C4-2B (cell line): Measurements from ENCODE around the gene RTP2.
"Not testable (repeated sequence)": the region's sequence is repeated elsewhere in the genome, so short reads cannot be mapped to it uniquely, and the experiment has no call there.

ENCODE experiments used
- H3K27ac ChIP-seq: fragments of 450-650 bp; 2 replicates; pipeline ENCODE4 v1.5.1; 2017
- CTCF ChIP-seq: fragments of 450-650 bp; conservative IDR thresholded peaks from 2 replicates; pipeline ENCODE4 v1.5.1; 2017; ENCODE audit warnings: mild to moderate bottlenecking
- ZFX ChIP-seq: fragments of 450-650 bp; IDR thresholded peaks from 2 replicates; pipeline ENCODE4 v1.6.1; 2017

RTP2 gene

GRCh38 chr3:187694801-187695200 is 7.6 kb downstream of the RTP2 start:
- TF ChIP-seq ZFX = no peak
- no peak for TF ChIP-seq CTCF
- H3K27ac ChIP-seq = no peak overlapping the region

- H3K27ac ChIP-seq = no peak overlapping the region
- TF ChIP-seq CTCF = no peak
- TF ChIP-seq ZFX = no peak
Measured at GRCh38 chr3:187693431-187693830, 8.9 kb downstream of the RTP2 start.

DNA sequence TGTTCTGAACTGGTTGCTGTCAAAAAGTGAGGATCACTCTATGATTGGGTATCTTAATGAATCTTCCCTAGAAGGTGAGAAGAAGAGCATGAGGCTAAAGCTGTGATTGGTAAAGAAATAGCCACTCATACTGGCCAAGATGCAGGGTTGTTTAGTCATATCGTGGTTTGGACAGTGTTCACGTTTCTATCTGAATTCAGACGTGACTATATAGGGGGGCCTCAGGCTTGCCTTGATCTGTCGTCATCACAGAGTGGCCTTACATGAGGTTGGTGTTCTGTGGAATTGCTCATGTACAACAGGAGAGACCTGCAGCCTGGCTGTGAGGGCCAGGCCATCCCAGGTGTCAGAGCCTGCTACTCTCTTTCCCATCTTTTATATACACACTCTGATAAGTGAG is 12.4 kb downstream of the RTP2 start:
- no peak overlapping the region for H3K27ac ChIP-seq
- no peak for TF ChIP-seq ZFX
- no peak for TF ChIP-seq CTCF

DNA sequence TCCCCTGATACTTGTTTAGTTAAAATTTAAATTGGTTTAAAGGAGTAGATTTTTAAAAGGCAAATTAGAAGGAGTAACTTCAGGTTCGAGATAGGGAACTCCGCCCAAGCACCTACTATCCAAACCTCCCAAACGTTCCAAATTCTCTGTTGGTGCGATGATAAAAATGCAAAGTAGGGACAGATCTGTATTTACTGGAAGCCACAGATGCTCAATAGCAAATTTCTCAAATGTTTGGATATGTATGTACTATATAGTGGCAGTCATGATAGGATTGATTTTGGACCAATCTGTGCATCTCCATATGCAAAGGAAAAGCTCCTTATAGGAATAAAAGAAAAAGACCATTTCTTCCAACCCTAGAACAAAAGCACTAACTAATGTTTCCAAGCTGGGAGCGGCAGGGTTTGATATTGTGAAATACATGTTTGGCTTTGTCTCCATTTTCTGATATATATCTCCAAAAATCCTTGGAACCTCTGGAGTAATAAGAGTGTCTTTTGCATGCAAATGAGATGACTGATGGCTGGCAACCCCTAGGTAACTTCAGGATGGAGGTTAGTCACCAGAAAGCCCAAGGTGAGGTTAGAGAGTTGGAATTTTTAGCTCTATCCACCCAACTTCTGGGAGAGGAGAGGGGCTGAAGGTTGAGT is 15.6 kb downstream of the RTP2 start:
- no peak overlapping the region for H3K27ac ChIP-seq
- no peak for TF ChIP-seq CTCF
- TF ChIP-seq ZFX = no peak

DNA sequence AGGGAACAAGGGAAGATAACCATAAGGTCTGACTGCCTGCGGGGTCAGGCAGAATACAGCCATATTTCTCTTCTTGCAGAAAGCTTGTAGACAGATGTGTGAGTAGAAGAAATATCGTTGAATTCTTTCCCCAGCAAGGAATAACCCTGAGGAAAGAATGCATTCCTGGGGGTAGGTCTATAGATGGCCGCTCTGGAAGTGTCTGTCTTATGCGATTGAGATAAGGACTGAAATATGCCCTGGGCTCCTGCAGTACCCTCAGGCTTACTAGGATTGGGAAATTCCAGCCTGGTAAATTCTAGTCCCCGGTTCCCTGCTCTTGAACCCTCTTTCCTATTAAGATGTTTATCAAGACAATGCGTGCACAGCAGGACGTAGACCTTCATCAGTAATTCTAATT is 16.4 kb downstream of the RTP2 start:
- TF ChIP-seq CTCF (no peak), ZFX (no peak)
- H3K27ac ChIP-seq = no peak overlapping the region

GRCh38 chr3:187684880-187685279 is 17.5 kb downstream of the RTP2 start:
- no peak for TF ChIP-seq ZFX
- no peak for TF ChIP-seq CTCF
- H3K27ac ChIP-seq = no peak overlapping the region

DNA sequence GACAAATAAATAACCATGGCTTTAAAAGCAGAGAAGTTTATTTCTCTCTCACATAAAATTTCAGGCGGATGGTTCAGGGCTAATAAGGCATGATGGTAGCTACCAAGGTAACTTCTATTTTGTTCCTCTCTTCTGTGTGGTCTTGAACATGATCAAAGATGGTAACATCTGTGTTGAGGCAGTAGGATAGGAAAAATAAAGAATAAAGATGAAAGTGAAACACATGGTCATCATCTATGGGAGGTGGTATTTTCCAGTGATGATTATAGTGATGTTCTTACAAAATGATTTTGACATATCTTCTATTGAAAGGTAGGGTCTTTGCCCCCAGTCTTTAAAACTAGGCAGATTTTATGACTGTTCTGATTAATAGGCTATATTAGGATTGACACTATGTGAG is 17.9 kb downstream of the RTP2 start:
- H3K27ac ChIP-seq = no peak overlapping the region
- no peak for TF ChIP-seq CTCF
- no peak for TF ChIP-seq ZFX

GRCh38 chr3:187681756-187682155 is 20.6 kb downstream of the RTP2 start:
- not testable (repeated sequence) for H3K27ac ChIP-seq
